IPS-18a (cell line): ENCODE data around the gene TAS2R16.

ENCODE experiments used
- H3K27ac ChIP-seq: one replicate; pipeline ENCODE4 v1.5.1; 2013; ENCODE audit warnings: low read length
- H3K27me3 ChIP-seq: one replicate; pipeline ENCODE4 v1.6.1; 2013; ENCODE audit warnings: mild to moderate bottlenecking, low read length; ENCODE audit not compliant: control insufficient read depth, insufficient read depth
- H3K36me3 ChIP-seq: one replicate; pipeline ENCODE4 v1.6.1; 2013; ENCODE audit warnings: low read depth, low read length; ENCODE audit not compliant: control insufficient read depth
- H3K4me1 ChIP-seq: one replicate; pipeline ENCODE4 v1.6.1; 2013; ENCODE audit warnings: low read depth, low read length; ENCODE audit not compliant: control insufficient read depth
- H3K4me3 ChIP-seq: one replicate; pipeline ENCODE4 v1.5.1; 2013; ENCODE audit warnings: low read length
- H3K9ac ChIP-seq: one replicate; pipeline ENCODE4 v1.6.1; 2013; ENCODE audit warnings: mild to moderate bottlenecking, low read length, moderate library complexity
- H3K9me3 ChIP-seq: one replicate; pipeline ENCODE4 v1.6.1; 2013; ENCODE audit warnings: low read depth, low read length; ENCODE audit not compliant: control insufficient read depth

The TAS2R16 gene

GRCh38 chr7:123011766-123012369 is 16.4 kb upstream of the TAS2R16 start:
- Histone ChIP-seq H3K27me3 (no peaks in the 10 kb centered on the region), H3K36me3 (no peaks in the 10 kb centered on the region), H3K4me3 (no peak overlapping the region), H3K9ac (no peak overlapping the region), H3K27ac (no peak overlapping the region), H3K4me1 (peaks cover 3% of the 10 kb centered on the region), H3K9me3 (no peaks in the 10 kb centered on the region)

- Histone ChIP-seq H3K27ac (no peak overlapping the region), H3K9ac (no peak overlapping the region), H3K9me3 (no peaks in the 10 kb centered on the region), H3K27me3 (no peaks in the 10 kb centered on the region), H3K36me3 (no peaks in the 10 kb centered on the region), H3K4me3 (no peak overlapping the region), H3K4me1 (peaks cover 3% of the 10 kb centered on the region)
These were observed 9.4 kb upstream of the TAS2R16 start for GRCh38 chr7:123004931-123005330.

- Histone ChIP-seq H3K4me3 (no peak overlapping the region), H3K27me3 (no peaks in the 10 kb centered on the region), H3K36me3 (no peaks in the 10 kb centered on the region), H3K4me1 (peaks cover 3% of the 10 kb centered on the region), H3K27ac (no peak overlapping the region), H3K9ac (no peak overlapping the region), H3K9me3 (no peaks in the 10 kb centered on the region)
These were observed 8.1 kb upstream of the TAS2R16 start for GRCh38 chr7:123003539-123004126.

GRCh38 chr7:122989577-122989976 is 5.9 kb downstream of the TAS2R16 start:
- H3K27ac ChIP-seq: no peak overlapping the region
- no peak overlapping the region for H3K9ac ChIP-seq
- H3K9me3 ChIP-seq: no peaks in the 10 kb centered on the region
- no peaks in the 10 kb centered on the region for H3K36me3 ChIP-seq
- no peak overlapping the region for H3K4me3 ChIP-seq
- no peaks in the 10 kb centered on the region for H3K27me3 ChIP-seq
- H3K4me1 ChIP-seq: no peaks in the 10 kb centered on the region

GRCh38 chr7:122989041-122989440 is 6.5 kb downstream of the TAS2R16 start:
- H3K27me3 ChIP-seq: no peaks in the 10 kb centered on the region
- H3K36me3 ChIP-seq: no peaks in the 10 kb centered on the region
- no peak overlapping the region for H3K27ac ChIP-seq
- no peak overlapping the region for H3K9ac ChIP-seq
- H3K4me3 ChIP-seq: no peak overlapping the region
- H3K4me1 ChIP-seq: no peaks in the 10 kb centered on the region
- no peaks in the 10 kb centered on the region for H3K9me3 ChIP-seq

GRCh38 chr7:122988333-122988732 is 7.2 kb downstream of the TAS2R16 start:
- Histone ChIP-seq H3K27ac (no peak overlapping the region), H3K27me3 (no peaks in the 10 kb centered on the region), H3K9me3 (no peaks in the 10 kb centered on the region), H3K4me1 (no peaks in the 10 kb centered on the region), H3K9ac (no peak overlapping the region), H3K36me3 (no peaks in the 10 kb centered on the region), H3K4me3 (no peak overlapping the region)

- no peaks in the 10 kb centered on the region for H3K27me3 ChIP-seq
- peaks cover 3% of the 10 kb centered on the region for H3K4me1 ChIP-seq
- no peaks in the 10 kb centered on the region for H3K36me3 ChIP-seq
- H3K9me3 ChIP-seq: no peaks in the 10 kb centered on the region
- H3K27ac ChIP-seq: no peak overlapping the region
- no peak overlapping the region for H3K4me3 ChIP-seq
- H3K9ac ChIP-seq: no peak overlapping the region
These were observed 8.0 kb downstream of the TAS2R16 start for GRCh38 chr7:122987463-122987862.

GRCh38 chr7:122984021-122984420 is 11.5 kb downstream of the TAS2R16 start:
- Histone ChIP-seq H3K9me3 (no peaks in the 10 kb centered on the region), H3K36me3 (no peaks in the 10 kb centered on the region), H3K4me3 (no peak overlapping the region), H3K27me3 (no peaks in the 10 kb centered on the region), H3K4me1 (peaks cover 11% of the 10 kb centered on the region), H3K27ac (no peak overlapping the region), H3K9ac (no peak overlapping the region)

- H3K4me3 ChIP-seq: no peak overlapping the region
- H3K27ac ChIP-seq: no peak overlapping the region
- no peaks in the 10 kb centered on the region for H3K27me3 ChIP-seq
- H3K4me1 ChIP-seq: peaks cover 11% of the 10 kb centered on the region
- H3K9ac ChIP-seq: no peak overlapping the region
- H3K36me3 ChIP-seq: no peaks in the 10 kb centered on the region
- no peaks in the 10 kb centered on the region for H3K9me3 ChIP-seq
These were observed 12.2 kb downstream of the TAS2R16 start for GRCh38 chr7:122983261-122983660.

GRCh38 chr7:122975341-122975740 is 20.2 kb downstream of the TAS2R16 start:
- H3K4me3 ChIP-seq: no peak overlapping the region
- no peak overlapping the region for H3K9ac ChIP-seq
- H3K27me3 ChIP-seq: no peaks in the 10 kb centered on the region
- H3K4me1 ChIP-seq: no peaks in the 10 kb centered on the region
- no peak overlapping the region for H3K27ac ChIP-seq
- no peaks in the 10 kb centered on the region for H3K9me3 ChIP-seq
- H3K36me3 ChIP-seq: no peaks in the 10 kb centered on the region

GRCh38 chr7:122974229-122974628 is 21.3 kb downstream of the TAS2R16 start:
- H3K9me3 ChIP-seq: no peaks in the 10 kb centered on the region
- no peak overlapping the region for H3K9ac ChIP-seq
- H3K27me3 ChIP-seq: no peaks in the 10 kb centered on the region
- no peaks in the 10 kb centered on the region for H3K36me3 ChIP-seq
- H3K4me1 ChIP-seq: no peaks in the 10 kb centered on the region
- H3K4me3 ChIP-seq: no peak overlapping the region
- no peak overlapping the region for H3K27ac ChIP-seq

GRCh38 chr7:122972056-122972455 is 23.4 kb downstream of the TAS2R16 start:
- Histone ChIP-seq H3K36me3 (no peaks in the 10 kb centered on the region), H3K9ac (no peak overlapping the region), H3K27me3 (no peaks in the 10 kb centered on the region), H3K9me3 (no peaks in the 10 kb centered on the region), H3K4me3 (no peak overlapping the region), H3K27ac (no peak overlapping the region), H3K4me1 (no peaks in the 10 kb centered on the region)
